Measurements from ENCODE around the gene C5orf15.

C5orf15 gene

GRCh38 chr5:133916479-133916878, 51.9 kb downstream of the C5orf15 start:
- ATAC-seq = no peak
- TF ChIP-seq CREB5 (CRISPR knock-in tag; IDR thresholded peaks at IDR 0.05; ENCODE audit: low read depth) = no peak
- TF ChIP-seq CSDC2 (CRISPR knock-in tag; IDR thresholded peaks at IDR 0.05) = no peak
- no peak for TF ChIP-seq TSHZ2 (CRISPR knock-in tag; IDR thresholded peaks at IDR 0.05)
- no peak for TF ChIP-seq POU6F1 (CRISPR knock-in tag; IDR thresholded peaks at IDR 0.05; ENCODE audit: borderline replicate concordance, low read depth)
- no peak for TF ChIP-seq RARB (CRISPR knock-in tag; IDR thresholded peaks at IDR 0.05)
- no peak for TF ChIP-seq OSR1 (CRISPR knock-in tag; IDR thresholded peaks at IDR 0.05)
- no peak for TF ChIP-seq CSRNP3 (CRISPR knock-in tag; IDR thresholded peaks at IDR 0.05)
- no peak for TF ChIP-seq TOX (CRISPR knock-in tag; IDR thresholded peaks at IDR 0.05; ENCODE audit: borderline replicate concordance)
- no peak for TF ChIP-seq ZC3H10 (CRISPR knock-in tag; IDR thresholded peaks at IDR 0.05)
- TF ChIP-seq ZNF8 (CRISPR knock-in tag; IDR thresholded peaks at IDR 0.05) = no peak
- TF ChIP-seq ZFP30 (CRISPR knock-in tag; IDR thresholded peaks at IDR 0.05) = no peak
- TF ChIP-seq ZNF70 (CRISPR knock-in tag; IDR thresholded peaks at IDR 0.05) = no peak
- no peak for TF ChIP-seq ESRRG (CRISPR knock-in tag; IDR thresholded peaks at IDR 0.05)
- no peak for TF ChIP-seq ARNTL (CRISPR knock-in tag; IDR thresholded peaks at IDR 0.05; ENCODE audit: borderline replicate concordance, low read depth)
- no peak for TF ChIP-seq ISL1 (CRISPR knock-in tag; IDR thresholded peaks at IDR 0.05)

- ATAC-seq = no peak
- TF ChIP-seq ZNF8 (CRISPR knock-in tag; IDR thresholded peaks at IDR 0.05) (no peak), ISL1 (CRISPR knock-in tag; IDR thresholded peaks at IDR 0.05) (no peak), OSR1 (CRISPR knock-in tag; IDR thresholded peaks at IDR 0.05) (no peak), ZFP30 (CRISPR knock-in tag; IDR thresholded peaks at IDR 0.05) (no peak), GLIS3 (CRISPR knock-in tag; IDR thresholded peaks at IDR 0.05) (no peak), TCF4 (CRISPR knock-in tag; IDR thresholded peaks at IDR 0.05; ENCODE audit: borderline replicate concordance) (no peak), PPARA (CRISPR knock-in tag; IDR thresholded peaks at IDR 0.05; ENCODE audit: borderline replicate concordance) (no peak), CREB5 (CRISPR knock-in tag; IDR thresholded peaks at IDR 0.05; ENCODE audit: low read depth) (no peak), BACH2 (CRISPR knock-in tag; IDR thresholded peaks at IDR 0.05; ENCODE audit: borderline replicate concordance) (no peak), ZNF70 (CRISPR knock-in tag; IDR thresholded peaks at IDR 0.05) (no peak), ZC3H10 (CRISPR knock-in tag; IDR thresholded peaks at IDR 0.05) (no peak), ESRRG (CRISPR knock-in tag; IDR thresholded peaks at IDR 0.05) (no peak), ZFP3 (CRISPR knock-in tag; IDR thresholded peaks at IDR 0.05) (no peak), ARNTL (CRISPR knock-in tag; IDR thresholded peaks at IDR 0.05; ENCODE audit: borderline replicate concordance, low read depth) (no peak), ZNF565 (CRISPR knock-in tag; conservative IDR thresholded peaks at IDR 0.05; ENCODE audit: low read depth) (no peak), CSDC2 (CRISPR knock-in tag; IDR thresholded peaks at IDR 0.05) (no peak), POU6F1 (CRISPR knock-in tag; IDR thresholded peaks at IDR 0.05; ENCODE audit: borderline replicate concordance, low read depth) (no peak), RARB (CRISPR knock-in tag; IDR thresholded peaks at IDR 0.05) (no peak), TSHZ2 (CRISPR knock-in tag; IDR thresholded peaks at IDR 0.05) (no peak)
These were observed 54.0 kb downstream of the C5orf15 start for GRCh38 chr5:133914434-133914833.
